Amniotic stem cell (primary cell): ENCODE results near the gene PGLYRP2.

ENCODE experiments used
- DNase-seq: peaks from one replicate; lab custom pipeline; 2025; lab: John Stamatoyannopoulos, UW

The PGLYRP2 gene

DNA sequence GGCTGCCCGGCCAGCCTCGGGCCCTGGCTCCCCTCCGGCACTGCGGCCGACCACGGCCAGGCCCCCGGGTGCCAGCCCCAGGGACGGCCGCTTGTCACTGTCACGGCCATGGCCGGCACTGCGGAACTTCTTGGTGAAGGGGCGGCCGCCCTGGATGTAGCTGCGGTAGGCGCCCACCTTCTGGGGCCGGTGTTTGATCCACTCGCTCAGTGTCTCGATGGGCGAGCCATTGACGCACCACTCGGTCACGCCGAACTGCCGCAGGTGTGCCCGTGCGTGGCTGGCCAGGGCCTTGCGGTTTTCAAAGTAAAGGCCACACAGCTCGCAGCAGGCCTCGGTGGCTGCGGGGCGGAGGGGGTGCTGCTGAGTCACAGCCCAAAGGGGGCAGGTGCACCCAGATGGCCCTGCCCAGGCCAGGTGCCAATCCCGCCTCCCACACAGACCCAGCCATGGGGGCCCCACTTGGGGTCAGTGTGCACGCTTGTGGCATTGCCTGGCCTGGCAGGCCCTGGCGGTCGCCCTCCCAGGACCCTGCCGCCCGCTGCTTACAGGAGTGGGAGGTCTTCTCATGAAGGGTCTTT is 54.5 kb downstream of the PGLYRP2 start:
- DNase-seq: no peak

DNA sequence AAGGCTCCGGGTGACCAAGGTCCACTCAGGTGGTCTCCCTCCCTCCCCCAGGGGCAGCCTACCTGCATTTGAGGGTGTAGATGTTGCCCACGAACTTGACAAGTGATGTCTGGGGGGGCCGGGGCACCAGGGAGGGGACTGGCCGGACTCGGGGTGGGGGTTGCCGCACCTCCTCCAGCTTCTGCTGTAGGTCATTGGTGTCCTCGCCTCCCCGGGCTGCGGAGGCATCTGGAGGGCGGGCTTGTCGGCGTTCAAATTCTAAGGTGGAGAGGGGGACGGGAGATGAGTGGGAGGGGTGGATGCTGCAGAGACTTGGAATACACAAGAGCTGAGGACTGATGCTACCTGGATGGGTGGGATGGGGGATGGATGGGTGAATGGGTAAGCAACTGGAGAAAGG is 55.2 kb downstream of the PGLYRP2 start:
- no peak for DNase-seq

DNA sequence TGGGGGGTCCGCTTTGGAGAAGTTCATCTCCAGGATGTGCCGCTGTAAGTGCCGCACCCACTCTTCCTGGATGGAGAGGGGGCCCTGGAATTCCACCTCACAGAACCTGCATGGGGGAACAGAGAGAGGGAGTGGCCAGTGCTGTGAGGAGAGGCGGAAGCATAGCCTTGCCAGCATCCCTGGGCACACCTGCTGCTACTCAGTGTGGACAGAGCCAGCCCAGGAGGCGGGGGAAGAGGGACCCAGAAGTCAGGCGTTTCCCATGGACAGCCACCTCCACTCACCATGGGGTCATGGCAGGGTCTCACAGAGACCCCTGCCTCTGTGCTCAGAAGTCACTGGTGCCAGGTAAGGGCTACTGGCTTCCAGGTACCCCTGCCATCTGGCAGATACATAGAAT is 56.2 kb downstream of the PGLYRP2 start:
- DNase-seq: no peak

DNA sequence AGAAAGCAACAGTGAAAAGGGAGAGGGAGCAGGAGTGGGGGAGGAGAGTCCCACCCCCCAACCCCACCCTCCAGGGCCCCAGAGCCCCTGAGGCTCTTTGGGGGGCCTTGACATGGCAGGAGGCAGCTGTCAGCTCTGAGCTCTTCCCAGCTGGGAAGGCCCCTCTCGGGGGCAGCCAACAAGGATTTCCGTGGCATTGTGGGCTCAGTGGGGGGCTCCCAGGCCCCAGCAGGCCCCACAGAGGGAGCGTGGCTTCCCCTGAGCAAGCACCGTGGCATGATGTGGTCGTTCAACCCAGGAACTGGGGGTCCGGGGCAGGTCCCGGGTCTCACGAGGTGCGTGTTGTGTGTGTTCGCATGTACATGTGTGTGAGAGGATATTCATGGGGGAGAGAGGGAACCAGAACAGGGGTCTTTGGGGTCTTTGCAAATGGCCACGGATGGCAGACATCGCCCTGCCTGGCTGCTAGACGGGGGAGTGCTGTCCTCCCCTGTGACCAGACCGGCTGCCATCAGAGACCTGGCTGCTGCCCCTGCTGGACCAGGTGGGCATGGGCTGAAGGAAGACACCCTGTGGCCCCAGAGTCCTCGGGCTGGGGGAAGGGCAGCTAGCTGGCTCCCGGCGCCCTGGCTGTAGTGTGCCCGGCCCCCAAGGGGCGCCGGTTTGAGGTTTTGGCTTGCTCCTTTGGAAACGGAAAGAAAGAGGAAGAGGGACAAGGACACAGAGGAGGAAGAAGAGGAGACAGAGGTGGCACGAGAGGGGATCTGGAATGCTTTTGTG is 56.8 kb downstream of the PGLYRP2 start:
- DNase-seq: no peak

DNA sequence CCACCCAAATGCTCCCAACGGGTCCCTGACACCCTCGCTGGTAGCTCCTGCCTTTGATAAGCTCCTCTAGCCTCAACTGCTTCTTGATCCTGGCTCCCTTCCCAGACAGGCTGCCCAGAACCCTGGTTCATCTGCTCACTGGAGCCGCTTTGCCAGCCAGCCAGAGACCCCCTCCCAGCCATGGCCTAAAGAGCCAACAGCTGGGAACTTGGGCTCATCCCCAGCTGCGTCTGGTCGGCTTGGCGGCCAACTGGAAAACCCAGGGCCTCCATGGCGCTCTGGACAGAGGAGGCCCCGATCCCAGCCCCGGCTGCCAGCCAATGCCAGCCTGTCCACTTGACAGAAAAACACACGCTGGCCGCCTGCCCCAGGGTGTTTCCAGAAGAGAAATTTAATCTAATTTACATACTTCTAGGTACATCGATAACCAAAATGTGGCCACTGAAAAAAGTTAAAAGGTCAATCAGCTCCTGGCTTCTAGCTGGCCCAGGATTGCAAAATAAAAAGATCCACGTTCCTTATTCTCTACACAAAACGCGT is 57.5 kb downstream of the PGLYRP2 start:
- no peak for DNase-seq

DNA sequence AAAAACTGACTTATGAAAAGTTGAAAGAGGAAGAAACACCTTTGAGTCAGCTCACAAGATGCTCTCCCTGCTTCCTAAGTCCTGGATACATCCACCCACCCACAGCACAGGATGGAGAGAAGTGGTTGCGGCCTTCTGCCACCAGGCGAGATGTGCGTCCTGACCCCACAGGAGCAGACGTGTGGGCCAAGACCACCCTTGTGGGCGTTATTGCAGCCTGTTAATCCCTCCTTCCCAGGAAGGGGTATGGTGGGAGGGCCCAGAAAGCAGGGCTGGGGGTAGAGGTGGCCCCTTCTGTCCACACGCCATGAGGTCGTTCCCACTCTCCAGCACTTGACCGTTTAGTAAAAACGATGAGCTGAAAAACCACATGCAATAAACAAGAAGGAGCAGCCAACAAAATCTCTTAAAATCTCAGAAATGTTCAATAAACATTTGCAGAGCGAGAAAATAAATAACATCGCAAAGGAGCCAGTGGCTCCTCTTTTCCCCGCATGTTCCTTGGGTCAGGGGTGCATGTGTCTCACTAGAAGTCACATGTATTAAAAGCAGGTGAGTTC is 58.1 kb downstream of the PGLYRP2 start:
- no peak for DNase-seq

DNA sequence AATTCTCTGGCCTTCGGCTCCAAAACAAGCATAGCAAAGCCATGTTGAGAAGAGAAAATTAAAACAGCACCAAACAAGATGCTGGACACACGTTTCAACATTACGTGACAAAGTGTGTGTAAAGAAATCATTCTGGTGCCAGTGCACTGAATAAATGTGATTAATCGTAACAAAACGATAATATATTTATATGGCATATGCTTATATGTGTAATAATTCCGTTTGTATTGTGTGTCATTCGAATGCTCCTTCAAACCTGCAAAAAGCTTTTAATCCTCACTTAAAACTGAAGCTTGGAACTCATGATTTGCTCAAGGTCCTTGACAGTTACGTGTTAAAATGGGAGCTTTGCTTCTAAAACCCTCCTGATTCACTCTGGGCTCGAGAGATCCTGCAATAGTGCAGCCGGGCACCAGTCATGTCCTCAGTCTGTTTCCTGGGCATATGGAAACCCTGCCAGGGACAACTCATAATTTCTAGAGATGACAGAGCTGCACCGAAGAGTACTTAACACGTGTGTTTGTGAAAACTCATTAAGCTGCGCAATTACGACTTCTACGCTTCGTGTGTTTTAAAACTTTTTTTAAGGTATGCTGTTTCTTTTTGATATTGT is 59.8 kb downstream of the PGLYRP2 start:
- no peak for DNase-seq
